WI38 (cell line): ENCODE results near the gene ABHD1.

Source experiments
- H3K4me3 ChIP-seq: 2 replicates; pipeline ENCODE4 v1.5.1; 2011; ENCODE audit warnings: low read depth, mild to moderate bottlenecking, control low read depth, low read length
- TF ChIP-seq, protein P1 (sequence below): IDR thresholded peaks from 2 replicates; pipeline ENCODE4 v1.5.1; 2012; ENCODE audit warnings: low read depth, mild to moderate bottlenecking, control low read depth, low read length

ABHD1 gene

DNA sequence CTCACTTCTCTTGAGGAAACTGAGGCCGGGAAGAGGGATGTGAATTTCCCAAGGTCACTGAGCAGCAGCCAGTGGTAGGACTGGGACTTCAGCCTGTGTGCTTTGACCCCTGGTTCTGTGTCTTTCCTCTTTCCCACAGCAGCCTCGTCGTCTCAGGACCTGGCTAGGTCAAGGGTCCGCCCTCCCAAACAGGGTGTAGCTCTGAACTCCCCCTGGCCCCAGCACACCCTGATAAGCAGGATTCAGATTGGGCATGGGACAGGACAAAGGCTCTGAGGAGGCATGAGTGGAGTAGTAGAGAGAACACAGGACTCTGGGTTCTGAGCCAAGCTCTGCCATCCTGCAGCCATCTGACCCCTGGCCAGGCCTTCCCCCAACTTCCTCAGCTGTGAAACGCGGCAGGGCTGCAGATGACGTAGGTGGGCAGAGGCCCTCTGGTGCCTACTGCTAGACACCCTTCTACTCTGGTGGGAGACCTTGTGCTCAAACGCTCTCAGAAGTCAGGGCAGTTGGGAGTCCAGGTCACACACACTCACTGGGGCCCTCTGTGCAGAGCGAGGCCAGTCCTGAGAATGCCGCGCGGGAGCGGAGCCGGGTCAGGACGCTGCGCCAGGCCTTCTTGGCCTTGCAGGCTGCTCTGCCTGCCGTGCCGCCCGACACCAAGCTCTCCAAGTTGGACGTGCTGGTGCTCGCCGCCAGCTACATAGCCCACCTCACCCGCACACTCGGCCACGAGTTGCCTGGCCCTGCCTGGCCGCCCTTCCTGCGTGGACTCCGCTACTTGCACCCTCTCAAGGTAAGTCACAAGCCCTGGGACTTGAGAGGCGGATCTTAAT, 26.2 kb downstream of the ABHD1 start:
- H3K4me3 ChIP-seq, result no peak overlapping the region
- TF ChIP-seq, protein P1, sequence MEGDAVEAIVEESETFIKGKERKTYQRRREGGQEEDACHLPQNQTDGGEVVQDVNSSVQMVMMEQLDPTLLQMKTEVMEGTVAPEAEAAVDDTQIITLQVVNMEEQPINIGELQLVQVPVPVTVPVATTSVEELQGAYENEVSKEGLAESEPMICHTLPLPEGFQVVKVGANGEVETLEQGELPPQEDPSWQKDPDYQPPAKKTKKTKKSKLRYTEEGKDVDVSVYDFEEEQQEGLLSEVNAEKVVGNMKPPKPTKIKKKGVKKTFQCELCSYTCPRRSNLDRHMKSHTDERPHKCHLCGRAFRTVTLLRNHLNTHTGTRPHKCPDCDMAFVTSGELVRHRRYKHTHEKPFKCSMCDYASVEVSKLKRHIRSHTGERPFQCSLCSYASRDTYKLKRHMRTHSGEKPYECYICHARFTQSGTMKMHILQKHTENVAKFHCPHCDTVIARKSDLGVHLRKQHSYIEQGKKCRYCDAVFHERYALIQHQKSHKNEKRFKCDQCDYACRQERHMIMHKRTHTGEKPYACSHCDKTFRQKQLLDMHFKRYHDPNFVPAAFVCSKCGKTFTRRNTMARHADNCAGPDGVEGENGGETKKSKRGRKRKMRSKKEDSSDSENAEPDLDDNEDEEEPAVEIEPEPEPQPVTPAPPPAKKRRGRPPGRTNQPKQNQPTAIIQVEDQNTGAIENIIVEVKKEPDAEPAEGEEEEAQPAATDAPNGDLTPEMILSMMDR, result no peak

DNA sequence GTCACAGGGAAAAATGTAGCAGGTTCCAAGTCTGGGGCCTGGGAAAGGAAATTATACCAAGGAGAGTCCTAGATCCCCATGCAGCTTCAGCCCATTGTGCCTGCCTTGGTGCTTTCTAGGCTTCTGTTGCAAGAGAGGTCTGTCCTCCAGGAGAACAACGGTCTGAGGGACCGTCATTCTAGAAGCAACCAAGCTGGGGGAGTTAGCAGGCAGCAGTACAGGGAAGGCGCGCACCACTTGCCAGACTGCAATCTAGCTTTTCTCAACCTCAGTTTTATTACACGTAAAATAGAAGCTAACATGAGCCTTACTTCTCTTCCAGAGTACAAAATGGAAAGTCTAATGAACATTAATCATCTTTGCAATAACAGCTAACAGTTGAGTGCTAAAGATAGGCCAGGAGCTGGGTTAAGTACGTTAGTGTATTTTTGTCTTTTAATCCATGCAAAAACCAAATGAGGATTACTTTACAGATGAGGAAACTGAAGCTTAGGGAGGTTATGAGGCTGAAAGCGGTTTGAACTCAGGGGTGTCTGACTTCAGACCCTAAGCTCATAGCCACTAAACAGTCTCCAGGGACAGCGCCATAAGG, 27.1 kb downstream of the ABHD1 start:
- TF ChIP-seq, protein P1, result no peak
- no peak overlapping the region for H3K4me3 ChIP-seq

- TF ChIP-seq, protein P1, result no peak
These were observed 28.6 kb downstream of the ABHD1 start for GRCh38 chr2:27152102-27152795.

GRCh38 chr2:27152796-27153464, 29.3 kb downstream of the ABHD1 start:
- TF ChIP-seq, protein P1, result no peak
- H3K4me3 ChIP-seq, result no peak overlapping the region

More at GRCh38 chr2:27152102-27152795, 28.6 kb downstream of the ABHD1 start:
- H3K4me3 ChIP-seq, result no peak overlapping the region

DNA sequence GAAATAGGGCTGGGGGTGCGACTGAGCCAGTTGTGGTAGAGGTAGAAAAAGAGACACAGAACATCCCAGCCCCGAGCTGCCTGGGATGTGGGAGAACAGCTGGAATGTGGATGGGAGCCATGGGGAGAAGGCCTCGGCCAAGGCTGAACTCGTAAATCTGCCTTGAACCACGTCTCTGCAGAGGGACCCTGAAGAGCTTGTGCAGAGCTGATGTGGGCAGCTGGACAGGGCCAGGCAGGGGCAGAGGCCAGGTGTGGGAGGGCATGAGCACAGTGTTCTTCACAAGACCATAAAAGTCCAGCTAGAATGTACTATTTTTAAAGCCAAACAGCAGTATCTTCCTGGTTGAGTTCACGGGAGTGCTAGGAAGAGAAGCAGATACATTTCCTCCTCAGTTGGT, 30.9 kb downstream of the ABHD1 start:
- TF ChIP-seq, protein P1, result no peak
- H3K4me3 ChIP-seq, result no peak overlapping the region

DNA sequence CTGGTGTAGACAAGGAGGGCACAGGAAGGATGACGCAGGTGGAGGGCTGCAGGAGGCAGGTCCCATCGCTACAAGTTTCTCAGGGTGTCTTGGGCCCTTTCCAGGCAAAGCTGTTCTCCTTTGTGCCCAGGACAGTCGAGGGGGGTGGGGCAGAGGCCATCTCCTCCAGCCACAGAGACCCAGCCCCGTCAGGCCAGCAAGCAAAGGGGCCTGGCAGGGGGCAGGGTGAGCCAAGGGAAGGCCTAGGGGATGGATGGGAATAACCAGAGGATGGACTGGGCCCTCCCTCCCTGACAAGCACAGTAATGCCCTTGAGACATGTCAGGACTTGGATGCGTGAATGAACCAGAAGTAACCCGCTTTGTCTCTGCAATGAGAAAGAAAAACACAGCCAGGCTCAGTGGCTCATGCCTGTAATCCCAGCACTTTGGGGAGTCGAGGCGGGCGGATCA, 31.5 kb downstream of the ABHD1 start:
- H3K4me3 ChIP-seq, result no peak overlapping the region
- TF ChIP-seq, protein P1, result no peak
